NT2/D1 (cell line): Measurements from ENCODE around the gene ST6GAL2.

Experiments used
- SUZ12 ChIP-seq: IDR thresholded peaks from 2 replicates; pipeline ENCODE4 v1.6.1; 2011; ENCODE audit not compliant: insufficient read length, insufficient read depth; ENCODE audit errors: extremely low read depth
- YY1 ChIP-seq: IDR thresholded peaks from 2 replicates; pipeline ENCODE4 v1.6.1; 2011; ENCODE audit not compliant: insufficient read length, insufficient read depth
- ZNF274 ChIP-seq: IDR thresholded peaks from 2 replicates; pipeline ENCODE4 v1.6.1; 2011; ENCODE audit warnings: mild to moderate bottlenecking, low read depth, low read length

DNA sequence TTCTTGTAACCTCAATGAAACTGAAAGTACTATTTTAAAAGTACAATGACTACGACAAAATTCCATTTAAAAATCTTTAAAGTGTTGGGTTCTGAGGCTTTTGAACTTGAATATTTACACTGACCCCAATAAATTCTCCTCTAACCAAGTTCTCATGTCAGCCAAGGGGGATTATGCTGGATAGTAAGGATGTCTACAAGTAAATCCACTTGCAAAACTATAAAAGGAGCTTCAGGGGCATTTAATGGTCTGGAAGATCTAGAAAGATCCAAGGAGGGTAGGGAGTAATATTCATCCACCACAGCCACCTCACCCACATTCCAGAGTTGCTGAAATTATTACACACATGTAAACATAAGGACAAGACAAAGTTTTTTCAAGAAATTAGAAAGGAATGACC, 81.8 kb downstream of the ST6GAL2 start:
- TF ChIP-seq YY1 (no peak), SUZ12 (no peak), ZNF274 (no peak)
